Fibroblast of mammary gland (primary cell): ENCODE measurements around the gene RBM38.

Experiments
- DNase-seq: peaks from one replicate; pipeline ENCODE4 v3.0.0-alpha.2; 2010; ENCODE audit warnings: low read depth
- H3K4me3 ChIP-seq: 2 replicates; pipeline ENCODE4 v1.5.1; 2011; ENCODE audit warnings: low read depth, mild to moderate bottlenecking, low read length, moderate library complexity; ENCODE audit not compliant: control insufficient read depth
- CTCF ChIP-seq: conservative IDR thresholded peaks from 2 replicates; pipeline ENCODE4 v1.5.1; 2011; ENCODE audit warnings: low read depth, low read length, inconsistent platforms; ENCODE audit not compliant: control insufficient read depth, insufficient read depth

Gene RBM38

GRCh38 chr20:57374931-57375651, 16.1 kb upstream of the RBM38 start:
- no peak for TF ChIP-seq CTCF
- H3K4me3 ChIP-seq, result no peak overlapping the region
- no peak for DNase-seq

GRCh38 chr20:57375652-57376230, 15.5 kb upstream of the RBM38 start:
- DNase-seq, result no peak
- no peak overlapping the region for H3K4me3 ChIP-seq
- TF ChIP-seq CTCF, result no peak

- DNase-seq, result no peak
- TF ChIP-seq CTCF, result no peak
- H3K4me3 ChIP-seq, result no peak overlapping the region
Observed at GRCh38 chr20:57377350-57377749, 13.8 kb upstream of the RBM38 start.

GRCh38 chr20:57378107-57378506, 13.1 kb upstream of the RBM38 start:
- no peak for DNase-seq
- H3K4me3 ChIP-seq, result no peak overlapping the region
- no peak for TF ChIP-seq CTCF

GRCh38 chr20:57378646-57379262, 12.4 kb upstream of the RBM38 start:
- TF ChIP-seq CTCF, result no peak
- H3K4me3 ChIP-seq, result no peak overlapping the region
- no peak for DNase-seq

- TF ChIP-seq CTCF, result no peak
- DNase-seq, result no peak
- no peak overlapping the region for H3K4me3 ChIP-seq
Observed at GRCh38 chr20:57379263-57379647, 11.9 kb upstream of the RBM38 start.
